GM21619 (cell line): ENCODE results near the gene STARD3.

Source experiments
- ATAC-seq: cut with Tn5 transposase; IDR thresholded peaks from one replicate; pipeline ENCODE4 v1.9.1; 2021; ENCODE audit not compliant: unreplicated experiment

The STARD3 gene

GRCh38 chr17:39618956-39619785, 17.8 kb upstream of the STARD3 start:
- no peak for ATAC-seq

- no peak for ATAC-seq
Measured at GRCh38 chr17:39619786-39620101, 17.2 kb upstream of the STARD3 start.

GRCh38 chr17:39621523-39622379, 15.2 kb upstream of the STARD3 start:
- ATAC-seq, result peak; percentile 46

- peak; percentile 45 for ATAC-seq
Measured at GRCh38 chr17:39622380-39623006, 14.5 kb upstream of the STARD3 start.

GRCh38 chr17:39623356-39623950, 13.5 kb upstream of the STARD3 start:
- no peak for ATAC-seq

- ATAC-seq, result no peak
Measured at GRCh38 chr17:39624313-39624712, 12.6 kb upstream of the STARD3 start.

- no peak for ATAC-seq
Measured at GRCh38 chr17:39625198-39625785, 11.7 kb upstream of the STARD3 start.

GRCh38 chr17:39626171-39627046, 10.5 kb upstream of the STARD3 start, which contains the start of gene PPP1R1B:
Gene PPP1R1B, plus strand, starts transcription at chr17:39626952. Its CDS starts 441 bp downstream, at chr17:39627393.
- no peak for ATAC-seq

GRCh38 chr17:39627047-39627711, 9.8 kb upstream of the STARD3 start:
- no peak for ATAC-seq

- ATAC-seq, result no peak
Measured at GRCh38 chr17:39627712-39628516, 9.0 kb upstream of the STARD3 start.

GRCh38 chr17:39628655-39629493, 8.1 kb upstream of the STARD3 start:
- ATAC-seq, result no peak

- ATAC-seq, result no peak
Measured at GRCh38 chr17:39629494-39629880, 7.5 kb upstream of the STARD3 start.

- no peak for ATAC-seq
Measured at GRCh38 chr17:39629898-39630297, 7.0 kb upstream of the STARD3 start.

- ATAC-seq, result no peak
Measured at GRCh38 chr17:39631403-39631802, 5.5 kb upstream of the STARD3 start.

- no peak for ATAC-seq
Measured at GRCh38 chr17:39632153-39632941, 4.6 kb upstream of the STARD3 start.

GRCh38 chr17:39633570-39634183, 3.3 kb upstream of the STARD3 start:
- no peak for ATAC-seq
